Trophoblast cell (in vitro differentiated cells and primary cell): ENCODE results near the gene RSPO4.

ENCODE experiments used
- DNase-seq, 2 donors: peaks; one replicate each; pipeline ENCODE4 v3.0.0-alpha.2; 2016
- H2AFZ ChIP-seq: 2 replicates; pipeline ENCODE4 v1.6.1; 2013; ENCODE audit warnings: low read length, moderate library complexity, mild to moderate bottlenecking; ENCODE audit not compliant: insufficient read depth, poor library complexity
- H2AK5ac ChIP-seq: 2 replicates; pipeline ENCODE4 v1.6.1; 2013; ENCODE audit warnings: mild to moderate bottlenecking, low read length
- H2BK120ac ChIP-seq: 2 replicates; pipeline ENCODE4 v1.6.1; 2013; ENCODE audit warnings: low read length, mild to moderate bottlenecking, moderate library complexity; ENCODE audit not compliant: insufficient read depth, poor library complexity
- H2BK12ac ChIP-seq: 2 replicates; pipeline ENCODE4 v1.6.1; 2013; ENCODE audit warnings: mild to moderate bottlenecking, low read length, moderate library complexity
- H2BK5ac ChIP-seq: 2 replicates; pipeline ENCODE4 v1.6.1; 2013; ENCODE audit warnings: low read length, low read depth, moderate library complexity, mild to moderate bottlenecking; ENCODE audit not compliant: poor library complexity
- H3K14ac ChIP-seq: 2 replicates; pipeline ENCODE4 v1.6.1; 2013; ENCODE audit warnings: mild to moderate bottlenecking, low read length
- H3K18ac ChIP-seq: 2 replicates; pipeline ENCODE4 v1.6.1; 2013; ENCODE audit warnings: mild to moderate bottlenecking, low read length
- H3K23ac ChIP-seq: 2 replicates; pipeline ENCODE4 v1.6.1; 2013; ENCODE audit warnings: low read length
- H3K27ac ChIP-seq: 2 replicates; pipeline ENCODE4 v1.5.1; 2013; ENCODE audit warnings: low read depth, mild to moderate bottlenecking, inconsistent platforms, low read length, moderate library complexity
- H3K27me3 ChIP-seq: 2 replicates; pipeline ENCODE4 v1.6.1; 2013; ENCODE audit warnings: inconsistent platforms, mild to moderate bottlenecking, low read length, moderate library complexity; ENCODE audit not compliant: insufficient read depth
- H3K36me3 ChIP-seq, 2 experiments: 1 replicate in 1 of 2; 2 replicates in 1 of 2; pipeline ENCODE4 v1.6.1; 2013; ENCODE audit warnings: low read length in 2 of 2, mild to moderate bottlenecking in 2 of 2, moderate library complexity in 1 of 2; ENCODE audit not compliant: insufficient read depth in 2 of 2, control insufficient read depth in 1 of 2
- H3K4ac ChIP-seq: 2 replicates; pipeline ENCODE4 v1.6.1; 2013; ENCODE audit warnings: low read depth, mild to moderate bottlenecking, low read length, moderate library complexity
- H3K4me1 ChIP-seq, 2 experiments: 1 replicate in 1 of 2; 2 replicates in 1 of 2; pipeline ENCODE4 v1.6.1; 2013; ENCODE audit warnings: low read length in 2 of 2, mild to moderate bottlenecking in 2 of 2, moderate library complexity in 1 of 2; ENCODE audit not compliant: insufficient read depth in 2 of 2, control insufficient read depth in 1 of 2
- H3K4me2 ChIP-seq: 2 replicates; pipeline ENCODE4 v1.6.1; 2013; ENCODE audit warnings: inconsistent platforms, mild to moderate bottlenecking, low read length, moderate library complexity
- H3K4me3 ChIP-seq: 2 replicates; pipeline ENCODE4 v1.5.1; 2013; ENCODE audit warnings: mild to moderate bottlenecking, low read depth, low read length, inconsistent platforms
- H3K79me1 ChIP-seq: one replicate; pipeline ENCODE4 v1.6.1; 2013; ENCODE audit warnings: low read length
- H3K79me2 ChIP-seq: 2 replicates; pipeline ENCODE4 v1.6.1; 2013; ENCODE audit warnings: low read length, mild to moderate bottlenecking; ENCODE audit not compliant: control insufficient read depth, insufficient read depth, poor library complexity
- H3K9ac ChIP-seq: 2 replicates; pipeline ENCODE4 v1.6.1; 2013; ENCODE audit warnings: mild to moderate bottlenecking, low read length
- H3K9me3 ChIP-seq: 2 replicates; pipeline ENCODE4 v1.6.1; 2013; ENCODE audit warnings: low read depth, mild to moderate bottlenecking, control low read depth, inconsistent platforms, low read length; ENCODE audit not compliant: insufficient read depth
- H4K12ac ChIP-seq: 2 replicates; pipeline ENCODE4 v1.6.1; 2013; ENCODE audit warnings: low read depth, mild to moderate bottlenecking, low read length, moderate library complexity
- H4K8ac ChIP-seq: 2 replicates; pipeline ENCODE4 v1.6.1; 2013; ENCODE audit warnings: low read depth, mild to moderate bottlenecking, low read length, moderate library complexity
- H4K91ac ChIP-seq: one replicate; pipeline ENCODE4 v1.6.1; 2013; ENCODE audit warnings: low read depth, mild to moderate bottlenecking, low read length, moderate library complexity
- WGBS: extraction: QIAGEN DNeasy Blood & Tissue Kit; methylation state at CpG from one replicate; pipeline ENCODE4 v1.1.7; 2013; ENCODE audit warnings: missing lambda C conversion rate; ENCODE audit not compliant: insufficient read length, insufficient coverage; ENCODE audit errors: extremely low coverage; 5-methylcytosine and 5-hydroxymethylcytosine counted together

Gene RSPO4

GRCh38 chr20:1038205-1038604, 36.1 kb upstream of the RSPO4 start:
- no peak overlapping the region for H4K12ac ChIP-seq
- no peaks in the 10 kb centered on the region for H3K4me1 ChIP-seq
- H4K91ac ChIP-seq, result no peak overlapping the region
- no peaks in the 10 kb centered on the region for H3K9me3 ChIP-seq
- H3K4me2 ChIP-seq, result no peak overlapping the region
- no peaks in the 10 kb centered on the region for H3K27me3 ChIP-seq
- no peak overlapping the region for H3K23ac ChIP-seq
- no peak overlapping the region for H3K14ac ChIP-seq
- H2BK12ac ChIP-seq, result no peak overlapping the region
- no peak overlapping the region for H3K18ac ChIP-seq
- H3K4ac ChIP-seq, result no peak overlapping the region
- no peaks in the 10 kb centered on the region for H3K36me3 ChIP-seq
- no peak overlapping the region for H3K9ac ChIP-seq
- H3K79me2 ChIP-seq, result no peaks in the 10 kb centered on the region
- no peak overlapping the region for H2AFZ ChIP-seq
- DNase-seq, result no peak
- no peak overlapping the region for H2AK5ac ChIP-seq
- no peak overlapping the region for H2BK120ac ChIP-seq
- H3K79me1 ChIP-seq, result no peaks in the 10 kb centered on the region
- H3K27ac ChIP-seq, result no peak overlapping the region
- no peak overlapping the region for H4K8ac ChIP-seq
- H3K4me3 ChIP-seq, result no peak overlapping the region
- H2BK5ac ChIP-seq, result no peak overlapping the region
- no CpG with 5 or more reads among the region's 2 CpGs for WGBS

- no peaks in the 10 kb centered on the region for H3K79me2 ChIP-seq
- H3K4me3 ChIP-seq, result no peak overlapping the region
- H3K4me2 ChIP-seq, result no peak overlapping the region
- no peak overlapping the region for H3K4ac ChIP-seq
- H3K18ac ChIP-seq, result no peak overlapping the region
- H2AK5ac ChIP-seq, result no peak overlapping the region
- H3K79me1 ChIP-seq, result no peaks in the 10 kb centered on the region
- H2AFZ ChIP-seq, result no peak overlapping the region
- H3K9ac ChIP-seq, result no peak overlapping the region
- no peaks in the 10 kb centered on the region for H3K4me1 ChIP-seq
- H3K27me3 ChIP-seq, result no peaks in the 10 kb centered on the region
- no peak overlapping the region for H2BK12ac ChIP-seq
- H2BK120ac ChIP-seq, result no peak overlapping the region
- no peak overlapping the region for H4K91ac ChIP-seq
- no peaks in the 10 kb centered on the region for H3K36me3 ChIP-seq
- no peak for DNase-seq
- no peak overlapping the region for H4K8ac ChIP-seq
- no peak overlapping the region for H3K27ac ChIP-seq
- WGBS, result no CpG with 5 or more reads among the region's 2 CpGs
- H2BK5ac ChIP-seq, result no peak overlapping the region
- no peak overlapping the region for H4K12ac ChIP-seq
- no peak overlapping the region for H3K14ac ChIP-seq
- no peak overlapping the region for H3K23ac ChIP-seq
- H3K9me3 ChIP-seq, result no peaks in the 10 kb centered on the region
Observed at GRCh38 chr20:1037039-1037438, 34.9 kb upstream of the RSPO4 start.

- Histone ChIP-seq H2AK5ac (no peak overlapping the region), H2AFZ (no peak overlapping the region), H3K27me3 (no peaks in the 10 kb centered on the region), H3K79me1 (no peaks in the 10 kb centered on the region), H2BK120ac (no peak overlapping the region), H3K9ac (no peak overlapping the region), H3K36me3 (no peaks in the 10 kb centered on the region), H2BK12ac (no peak overlapping the region), H4K12ac (no peak overlapping the region), H4K91ac (no peak overlapping the region), H3K23ac (no peak overlapping the region), H3K18ac (no peak overlapping the region), H3K9me3 (no peaks in the 10 kb centered on the region), H3K27ac (no peak overlapping the region), H3K79me2 (no peaks in the 10 kb centered on the region), H3K4me1 (no peaks in the 10 kb centered on the region), H3K4me3 (no peak overlapping the region), H3K14ac (no peak overlapping the region), H3K4me2 (no peak overlapping the region), H2BK5ac (no peak overlapping the region), H4K8ac (no peak overlapping the region), H3K4ac (no peak overlapping the region)
- no peak for DNase-seq
- no CpG with 5 or more reads among the region's 3 CpGs for WGBS
Observed at GRCh38 chr20:1035466-1035865, 33.4 kb upstream of the RSPO4 start.

GRCh38 chr20:1034415-1034789, 32.3 kb upstream of the RSPO4 start:
- H3K4ac ChIP-seq, result no peak overlapping the region
- H3K4me2 ChIP-seq, result no peak overlapping the region
- no peak overlapping the region for H3K9ac ChIP-seq
- WGBS, result no CpG with 5 or more reads among the region's 4 CpGs
- no peak overlapping the region for H2AK5ac ChIP-seq
- H3K18ac ChIP-seq, result no peak overlapping the region
- no peak overlapping the region for H2BK120ac ChIP-seq
- H3K27ac ChIP-seq, result no peak overlapping the region
- no peaks in the 10 kb centered on the region for H3K36me3 ChIP-seq
- H4K8ac ChIP-seq, result no peak overlapping the region
- H3K79me1 ChIP-seq, result no peaks in the 10 kb centered on the region
- H2BK12ac ChIP-seq, result no peak overlapping the region
- H3K9me3 ChIP-seq, result no peaks in the 10 kb centered on the region
- no peak overlapping the region for H4K91ac ChIP-seq
- H2BK5ac ChIP-seq, result no peak overlapping the region
- H3K4me3 ChIP-seq, result no peak overlapping the region
- peak in 1 of 2 donors; percentile 2 for DNase-seq
- H3K14ac ChIP-seq, result no peak overlapping the region
- H3K79me2 ChIP-seq, result no peaks in the 10 kb centered on the region
- no peaks in the 10 kb centered on the region for H3K27me3 ChIP-seq
- H4K12ac ChIP-seq, result no peak overlapping the region
- H2AFZ ChIP-seq, result no peak overlapping the region
- no peaks in the 10 kb centered on the region for H3K4me1 ChIP-seq
- H3K23ac ChIP-seq, result no peak overlapping the region
